Neural cell (in vitro differentiated cells): Measurements from ENCODE around the gene MSL2.

ENCODE experiments used
- CTCF ChIP-seq: fragments of 450-650 bp; IDR thresholded peaks from 2 replicates; pipeline ENCODE4 v1.5.1; 2014; ENCODE audit warnings: antibody characterized with exemption, mild to moderate bottlenecking, moderate library complexity; ENCODE audit not compliant: poor library complexity, severe bottlenecking
- EP300 ChIP-seq: fragments of 450-650 bp; conservative IDR thresholded peaks from 2 replicates; pipeline ENCODE4 v1.6.1; 2014; ENCODE audit warnings: antibody characterized with exemption, mild to moderate bottlenecking, moderate library complexity; ENCODE audit not compliant: poor library complexity, severe bottlenecking
- TAF1 ChIP-seq: IDR thresholded peaks from 2 replicates; pipeline ENCODE4 v1.6.1; 2012; ENCODE audit warnings: low read depth

DNA sequence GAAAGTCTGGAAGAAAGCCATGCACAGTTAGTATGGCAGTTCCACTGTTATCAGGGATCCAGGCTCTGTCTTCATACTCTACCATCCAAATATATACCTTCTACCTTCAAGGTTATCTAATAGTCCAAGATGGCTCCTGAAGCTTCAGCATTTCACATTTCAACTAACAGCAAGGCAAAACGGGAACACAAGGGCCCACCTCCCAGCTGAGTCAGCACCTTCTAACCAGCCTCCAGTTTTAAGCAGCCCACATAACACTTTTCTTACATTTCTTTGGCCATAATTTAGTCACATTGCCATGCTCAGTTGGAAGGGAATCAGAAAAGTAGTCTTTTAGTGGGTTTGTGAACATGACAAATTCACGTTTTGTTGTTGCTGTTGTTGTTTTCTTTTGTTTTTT is 15.4 kb upstream of the MSL2 start:
- no peak for TF ChIP-seq CTCF
- TF ChIP-seq EP300 = no peak
- TF ChIP-seq TAF1 = no peak
